GM23248 (cell line): Measurements from ENCODE around the gene PLA2G2E. TPM values are rescaled to one million over a fixed set of nuclear protein-coding genes. Genes with fewer than 3 reads are reported as not detected.
"Not testable (repeated sequence)": the region's sequence is repeated elsewhere in the genome, so short reads cannot be mapped to it uniquely, and the experiment has no call there.

Source experiments
- DNase-seq: peaks from one replicate; pipeline ENCODE4 v3.0.0-alpha.2; 2015
- H2AFZ ChIP-seq: fragments of 200-600 bp; sonication (generic); 2 replicates; pipeline ENCODE4 v1.6.1; 2016; ENCODE audit warnings: antibody characterized with exemption
- H3F3A ChIP-seq: fragments of 200-600 bp; sonication (generic); 2 replicates; pipeline ENCODE4 v1.6.1; 2016; ENCODE audit warnings: mild to moderate bottlenecking, antibody characterized with exemption, mixed run types; ENCODE audit not compliant: insufficient read depth
- H3K27ac ChIP-seq: fragments of 200-600 bp; sonication (generic); 2 replicates; pipeline ENCODE4 v1.5.1; 2016; ENCODE audit warnings: mild to moderate bottlenecking
- H3K27me3 ChIP-seq: fragments of 200-600 bp; sonication (generic); replicated peaks from 2 replicates; pipeline ENCODE4 v1.6.1; 2016; ENCODE audit warnings: mild to moderate bottlenecking; ENCODE audit not compliant: insufficient read depth
- H3K36me3 ChIP-seq: fragments of 200-600 bp; sonication (generic); 2 replicates; pipeline ENCODE4 v1.6.1; 2016; ENCODE audit warnings: low read depth, mild to moderate bottlenecking
- H3K4me1 ChIP-seq: fragments of 200-600 bp; sonication (generic); 2 replicates; pipeline ENCODE4 v1.6.1; 2016; ENCODE audit warnings: mild to moderate bottlenecking; ENCODE audit not compliant: insufficient read depth
- H3K4me2 ChIP-seq: fragments of 200-600 bp; sonication (generic); one replicate; pipeline ENCODE4 v1.6.1; 2016; ENCODE audit warnings: mild to moderate bottlenecking; ENCODE audit not compliant: unreplicated experiment
- H3K4me3 ChIP-seq: fragments of 200-600 bp; sonication (generic); 2 replicates; pipeline ENCODE4 v1.5.1; 2016; ENCODE audit warnings: mild to moderate bottlenecking
- H3K79me2 ChIP-seq: fragments of 200-600 bp; sonication (generic); 2 replicates; pipeline ENCODE4 v1.6.1; 2016; ENCODE audit warnings: mild to moderate bottlenecking; ENCODE audit not compliant: insufficient read depth
- H3K9ac ChIP-seq: fragments of 200-600 bp; sonication (generic); 2 replicates; pipeline ENCODE4 v1.6.1; 2016; ENCODE audit warnings: mild to moderate bottlenecking
- H3K9me2 ChIP-seq: fragments of 200-600 bp; sonication (generic); 2 replicates; pipeline ENCODE4 v1.6.1; 2016; ENCODE audit warnings: mixed run types, mild to moderate bottlenecking, moderate library complexity; ENCODE audit not compliant: insufficient read depth
- H3K9me3 ChIP-seq: fragments of 200-600 bp; sonication (generic); one replicate; pipeline ENCODE4 v1.6.1; 2017; ENCODE audit warnings: low read depth
- H4K20me1 ChIP-seq: fragments of 200-600 bp; sonication (generic); 2 replicates; pipeline ENCODE4 v1.6.0; 2016; ENCODE audit not compliant: insufficient read depth
- EZH2 ChIP-seq: fragments of 200-600 bp; sonication (generic); IDR thresholded peaks from 2 replicates; pipeline ENCODE4 v1.6.1; 2018; ENCODE audit warnings: antibody characterized with exemption, mild to moderate bottlenecking; ENCODE audit not compliant: insufficient read depth, poor library complexity, severe bottlenecking
- EZH2phosphoT487 ChIP-seq: fragments of 200-600 bp; sonication (generic); IDR thresholded peaks from 2 replicates; pipeline ENCODE4 v1.6.1; 2018; ENCODE audit warnings: antibody characterized with exemption, moderate library complexity, mild to moderate bottlenecking, low read depth; ENCODE audit not compliant: insufficient read depth
- WGBS, 2 experiments: methylation state at CpG; one replicate each; pipeline ENCODE4 v1.1.6; 2015 to 2017; ENCODE audit warnings: low lambda C conversion rate in 2 of 2, low coverage in 1 of 2; ENCODE audit errors: missing lambda C conversion rate in 2 of 2; 5-methylcytosine and 5-hydroxymethylcytosine counted together
- in situ Hi-C: fragments of 300-500 bp; cut with MboI; formaldehyde crosslinking; loops from 2 replicates; pipeline ENCODE4 v1.15.0; 2020
- polyA plus RNA-seq: library from polyadenylated mRNA; unstranded; fragments of >200 nt; fragmentation: Nextera tagmentation; extraction: Ambion mirVana; gene quantifications from 2 replicates; pipeline ENCODE4 v1.2.1, GENCODE V29; 2016
- total RNA-seq: library from RNA; depleted of rRNA; stranded (reverse); fragments of >200 nt; shearing (Covaris generic); gene quantifications from 2 replicates; pipeline ENCODE4 v1.2.3, GENCODE V29; 2014

The PLA2G2E gene
- total and polyA plus RNA-seq, 2 experiments from 2014 or later: not detected

GRCh38 chr1:19936061-19936750, 12.8 kb upstream of the PLA2G2E start:
- WGBS, 2 experiments: 47 to 56% methylated on average over 3 of the region's 3 CpGs
- Histone ChIP-seq H3K4me2 (no peak overlapping the region), H3K27ac (no peak overlapping the region), H3K9me3 (peaks cover 3% of the 10 kb centered on the region), H3F3A (no peaks in the 10 kb centered on the region), H3K4me3 (no peak overlapping the region), H2AFZ (no peak overlapping the region), H4K20me1 (no peaks in the 10 kb centered on the region), H3K27me3 (no peaks in the 10 kb centered on the region), H3K9ac (no peak overlapping the region), H3K79me2 (no peaks in the 10 kb centered on the region), H3K4me1 (no peaks in the 10 kb centered on the region), H3K36me3 (no peaks in the 10 kb centered on the region), H3K9me2 (no peaks in the 10 kb centered on the region)
- no peak for TF ChIP-seq EZH2
- TF ChIP-seq EZH2phosphoT487: no peak
- DNase-seq: no peak
- in situ Hi-C loops: no loop called here

- Histone ChIP-seq H3K27ac (no peak overlapping the region), H2AFZ (no peak overlapping the region), H3K27me3 (no peaks in the 10 kb centered on the region), H3K4me1 (no peaks in the 10 kb centered on the region), H3K9me2 (no peaks in the 10 kb centered on the region), H3K36me3 (no peaks in the 10 kb centered on the region), H4K20me1 (no peaks in the 10 kb centered on the region), H3K4me3 (no peak overlapping the region), H3K9me3 (peaks cover 3% of the 10 kb centered on the region), H3K4me2 (no peak overlapping the region), H3K9ac (no peak overlapping the region), H3K79me2 (no peaks in the 10 kb centered on the region), H3F3A (no peaks in the 10 kb centered on the region)
- 29 to 37% methylated on average over 7 of the region's 7 CpGs for whole genome bisulfite sequencing, 2 experiments
- no peak for TF ChIP-seq EZH2phosphoT487
- TF ChIP-seq EZH2: no peak
- no peak for DNase-seq
- in situ Hi-C loops: no loop called here
These were observed 10.9 kb upstream of the PLA2G2E start for GRCh38 chr1:19934336-19934735.

- H3K27ac ChIP-seq: no peak overlapping the region
- H4K20me1 ChIP-seq: no peaks in the 10 kb centered on the region
- in situ Hi-C loops: no loop called here
- no peak overlapping the region for H2AFZ ChIP-seq
- WGBS, 2 experiments: 38 to 39% methylated on average over 1 of the region's 1 CpG
- no peaks in the 10 kb centered on the region for H3K4me1 ChIP-seq
- H3F3A ChIP-seq: no peaks in the 10 kb centered on the region
- DNase-seq: no peak
- H3K27me3 ChIP-seq: no peaks in the 10 kb centered on the region
- no peaks in the 10 kb centered on the region for H3K36me3 ChIP-seq
- H3K4me3 ChIP-seq: no peak overlapping the region
- no peaks in the 10 kb centered on the region for H3K9me2 ChIP-seq
- peaks cover 3% of the 10 kb centered on the region for H3K9me3 ChIP-seq
- no peak for TF ChIP-seq EZH2
- no peaks in the 10 kb centered on the region for H3K79me2 ChIP-seq
- H3K9ac ChIP-seq: no peak overlapping the region
- H3K4me2 ChIP-seq: no peak overlapping the region
These were observed 9.4 kb upstream of the PLA2G2E start for GRCh38 chr1:19932866-19933265.

GRCh38 chr1:19927130-19927421, 3.7 kb upstream of the PLA2G2E start:
- H3K9me2 ChIP-seq, H3K27ac ChIP-seq, H3K4me1 ChIP-seq, H3K79me2 ChIP-seq, H3K4me2 ChIP-seq, H3K36me3 ChIP-seq, H3K9ac ChIP-seq, H2AFZ ChIP-seq, H3F3A ChIP-seq, DNase-seq, H3K9me3 ChIP-seq, H4K20me1 ChIP-seq, H3K4me3 ChIP-seq, in situ Hi-C loops, H3K27me3 ChIP-seq: not testable (repeated sequence)
- WGBS, 2 experiments: 57 to 62% methylated on average over 3 of the region's 3 CpGs
